ENCODE data around the gene TBCD. TPM values are rescaled to one million over a fixed set of nuclear protein-coding genes. Genes with fewer than 3 reads are reported as not detected.

Gene TBCD
- total RNA-seq, 2 donors from 2014 or later: 55.0 to 55.5 TPM

DNA sequence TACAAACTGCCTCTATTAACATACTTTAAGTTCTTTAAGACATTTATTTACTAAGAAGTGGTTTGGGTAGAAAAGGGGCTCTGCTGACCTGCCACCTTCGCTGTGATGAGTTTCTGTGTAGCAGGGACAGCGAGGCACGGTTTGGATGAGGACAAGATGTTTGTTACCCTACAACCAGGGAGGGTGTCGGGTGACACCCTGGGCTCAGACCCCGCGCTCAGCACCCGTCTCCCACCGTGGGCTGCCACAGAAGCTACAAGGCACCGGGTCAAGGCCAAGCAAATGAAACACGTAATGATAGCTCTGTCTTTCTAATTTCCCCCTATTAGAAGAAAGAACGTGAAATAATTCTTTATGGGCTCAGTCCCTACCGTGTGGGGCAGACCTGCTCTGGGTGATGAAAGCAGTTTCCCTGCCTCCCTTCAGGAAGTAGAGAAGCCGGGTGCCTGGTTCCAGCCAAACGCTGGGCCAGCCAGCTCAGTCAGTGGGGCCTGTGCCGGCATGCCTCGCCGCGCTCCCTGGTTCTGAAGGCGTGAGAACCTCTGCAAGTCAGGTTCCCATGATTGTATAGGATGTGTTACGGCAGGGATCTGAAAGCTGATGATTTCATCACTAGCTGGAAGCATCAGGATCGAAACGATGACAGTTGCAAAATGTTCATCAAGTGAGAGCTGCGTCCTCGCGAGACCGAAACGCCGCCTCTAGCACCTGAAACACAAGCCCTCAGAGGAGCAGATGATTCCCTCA lies 84.1 kb downstream of the TBCD start:
- Histone ChIP-seq H3K4me1 (ENCODE audit: control insufficient read depth in 1 of 2, low read depth in 2 of 2) (no peaks in the 10 kb centered on the region), H3K27ac (no peak overlapping the region), H3K4me3 (no peak overlapping the region), H3K27me3 (replicated peaks; ENCODE audit: insufficient read depth) (no peaks in the 10 kb centered on the region), H3K9me3 (no peaks in the 10 kb centered on the region), H3K36me3 (no peaks in the 10 kb centered on the region)
- DNase-seq (ENCODE audit: low spot score) (no peak), ATAC-seq (ENCODE audit: insufficient number of reproducible peaks, low FRiP score, low read depth) (no peak)
- TF ChIP-seq, protein P1, sequence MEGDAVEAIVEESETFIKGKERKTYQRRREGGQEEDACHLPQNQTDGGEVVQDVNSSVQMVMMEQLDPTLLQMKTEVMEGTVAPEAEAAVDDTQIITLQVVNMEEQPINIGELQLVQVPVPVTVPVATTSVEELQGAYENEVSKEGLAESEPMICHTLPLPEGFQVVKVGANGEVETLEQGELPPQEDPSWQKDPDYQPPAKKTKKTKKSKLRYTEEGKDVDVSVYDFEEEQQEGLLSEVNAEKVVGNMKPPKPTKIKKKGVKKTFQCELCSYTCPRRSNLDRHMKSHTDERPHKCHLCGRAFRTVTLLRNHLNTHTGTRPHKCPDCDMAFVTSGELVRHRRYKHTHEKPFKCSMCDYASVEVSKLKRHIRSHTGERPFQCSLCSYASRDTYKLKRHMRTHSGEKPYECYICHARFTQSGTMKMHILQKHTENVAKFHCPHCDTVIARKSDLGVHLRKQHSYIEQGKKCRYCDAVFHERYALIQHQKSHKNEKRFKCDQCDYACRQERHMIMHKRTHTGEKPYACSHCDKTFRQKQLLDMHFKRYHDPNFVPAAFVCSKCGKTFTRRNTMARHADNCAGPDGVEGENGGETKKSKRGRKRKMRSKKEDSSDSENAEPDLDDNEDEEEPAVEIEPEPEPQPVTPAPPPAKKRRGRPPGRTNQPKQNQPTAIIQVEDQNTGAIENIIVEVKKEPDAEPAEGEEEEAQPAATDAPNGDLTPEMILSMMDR (IDR thresholded peaks at IDR 0.05): no peak

GRCh38 chr17:82836823-82837357 lies 85.0 kb downstream of the TBCD start:
- DNase-seq (ENCODE audit: low spot score): no peak
- Histone ChIP-seq H3K36me3 (no peaks in the 10 kb centered on the region), H3K4me1 (ENCODE audit: control insufficient read depth in 1 of 2, low read depth in 2 of 2) (no peaks in the 10 kb centered on the region), H3K27ac (no peak overlapping the region), H3K9me3 (no peaks in the 10 kb centered on the region), H3K27me3 (replicated peaks; ENCODE audit: insufficient read depth) (no peaks in the 10 kb centered on the region), H3K4me3 (no peak overlapping the region)
- no peak for ATAC-seq (ENCODE audit: insufficient number of reproducible peaks, low FRiP score, low read depth)
- TF ChIP-seq, protein P1 (IDR thresholded peaks at IDR 0.05): no peak

GRCh38 chr17:82837586-82838320 lies 85.9 kb downstream of the TBCD start:
- ATAC-seq (ENCODE audit: insufficient number of reproducible peaks, low FRiP score, low read depth): no peak
- no peaks in the 10 kb centered on the region for H3K4me1 ChIP-seq (ENCODE audit: control insufficient read depth in 1 of 2, low read depth in 2 of 2)
- H3K9me3 ChIP-seq: no peaks in the 10 kb centered on the region
- H3K27me3 ChIP-seq (replicated peaks; ENCODE audit: insufficient read depth): no peaks in the 10 kb centered on the region
- DNase-seq (ENCODE audit: low spot score): no peak
- TF ChIP-seq, protein P1 (IDR thresholded peaks at IDR 0.05): no peak
- H3K36me3 ChIP-seq: no peaks in the 10 kb centered on the region
- no peak overlapping the region for H3K27ac ChIP-seq
- no peak overlapping the region for H3K4me3 ChIP-seq

DNA sequence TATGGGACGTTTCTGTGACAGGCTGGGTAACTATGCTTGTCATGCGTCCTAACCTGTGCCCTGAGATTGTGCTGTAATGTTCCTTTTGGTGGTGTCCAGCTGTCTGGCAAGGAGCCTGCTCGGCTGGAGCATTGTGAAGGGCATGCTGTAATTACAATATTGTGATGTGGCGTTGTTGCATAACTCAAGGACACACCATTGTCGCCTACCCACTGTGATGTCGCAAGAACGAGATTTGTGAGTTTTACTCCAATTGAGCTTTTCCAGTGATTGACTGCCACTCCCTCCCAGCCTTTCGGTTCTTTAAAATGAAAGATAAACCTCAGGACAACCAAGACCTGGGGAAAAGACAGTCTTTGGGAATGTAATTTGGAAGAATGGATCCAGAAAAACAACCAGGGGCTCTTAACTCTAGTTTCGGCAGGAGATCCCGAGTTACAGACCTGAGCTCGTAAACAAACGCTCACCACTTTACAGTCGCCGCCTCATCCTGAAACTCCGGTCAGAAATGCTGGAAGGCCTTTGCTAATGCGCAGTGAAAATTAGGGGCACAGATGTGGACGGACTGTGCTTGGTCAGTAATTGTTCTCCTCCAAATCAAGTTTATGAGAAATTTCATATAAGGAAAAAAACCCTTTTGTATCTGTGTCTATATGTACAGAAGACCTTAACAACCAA lies 86.7 kb downstream of the TBCD start:
- Histone ChIP-seq H3K27ac (no peak overlapping the region), H3K27me3 (replicated peaks; ENCODE audit: insufficient read depth) (no peaks in the 10 kb centered on the region), H3K4me3 (no peak overlapping the region), H3K36me3 (no peaks in the 10 kb centered on the region), H3K9me3 (no peaks in the 10 kb centered on the region), H3K4me1 (ENCODE audit: control insufficient read depth in 1 of 2, low read depth in 2 of 2) (no peaks in the 10 kb centered on the region)
- TF ChIP-seq, protein P1 (IDR thresholded peaks at IDR 0.05): no peak
- no peak for DNase-seq (ENCODE audit: low spot score)
- no peak for ATAC-seq (ENCODE audit: insufficient number of reproducible peaks, low FRiP score, low read depth)
